ENCODE data around the gene ABCB4.

GRCh38 chr7:87507446-87507845 is 32.0 kb upstream of the ABCB4 start:
- TF ChIP-seq CTCF (IDR thresholded peaks at IDR 0.05), result no peak
- TF ChIP-seq POLR2A (IDR thresholded peaks at IDR 0.05), result no peak

Measured in lower leg skin (tissue), 3 donors.